Stimulated activated naive CD8-positive, alpha-beta T cell treated with anti-CD3 and anti-CD28 coated beads, Interleukin-15, Interleukin-2, amounts not matched to agents 100 ng/mL and 50 ng/mL, for 24 hours (primary cell): ENCODE results near the gene AHCYL1.

Experiments
- H3K27ac Mint-ChIP-seq: one replicate; pipeline ENCODE4 v1.8.0; 2021; ENCODE audit warnings: mild to moderate bottlenecking, mixed read lengths
- H3K27me3 Mint-ChIP-seq: one replicate; pipeline ENCODE4 v1.8.0; 2021; ENCODE audit warnings: mixed read lengths
- H3K36me3 Mint-ChIP-seq: one replicate; pipeline ENCODE4 v1.8.0; 2021; ENCODE audit warnings: low read depth, mixed read lengths
- H3K4me1 Mint-ChIP-seq: one replicate; pipeline ENCODE4 v1.8.0; 2021; ENCODE audit warnings: low read depth, mixed read lengths
- H3K4me3 Mint-ChIP-seq: one replicate; pipeline ENCODE4 v1.8.0; 2021; ENCODE audit warnings: mild to moderate bottlenecking, mixed read lengths
- H3K9me3 Mint-ChIP-seq: one replicate; pipeline ENCODE4 v1.8.0; 2021; ENCODE audit warnings: mixed read lengths

Gene AHCYL1

GRCh38 chr1:109983380-109984189 lies 980 bp upstream of the AHCYL1 start:
- no peaks in the 10 kb centered on the region for H3K9me3 Mint-ChIP-seq
- H3K27me3 Mint-ChIP-seq = no peaks in the 10 kb centered on the region
- peaks cover 25% of the 10 kb centered on the region for H3K4me1 Mint-ChIP-seq
- H3K27ac Mint-ChIP-seq = peak overlapping the region; percentile 43
- peaks cover 11% of the 10 kb centered on the region for H3K36me3 Mint-ChIP-seq
- no peak overlapping the region for H3K4me3 Mint-ChIP-seq

DNA sequence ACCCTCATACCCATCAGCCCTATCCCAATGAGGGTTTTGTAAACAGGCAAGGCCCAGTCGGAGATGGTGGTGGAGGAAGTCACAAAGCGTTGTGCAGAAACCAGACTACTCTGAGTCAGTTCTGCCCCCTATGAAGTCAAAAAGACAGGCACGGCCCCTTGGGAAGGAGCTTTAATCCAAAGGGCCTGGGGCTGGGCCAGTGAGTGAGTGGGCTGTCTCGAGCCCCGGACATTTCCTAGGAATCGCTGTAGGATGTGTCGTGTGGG lies 442 bp upstream of the AHCYL1 start:
- Mint-ChIP-seq H3K4me1 (peaks cover 28% of the 10 kb centered on the region), H3K4me3 (peak overlapping the region; percentile 97), H3K27ac (peak overlapping the region; percentile 97), H3K9me3 (no peaks in the 10 kb centered on the region), H3K36me3 (peaks cover 16% of the 10 kb centered on the region), H3K27me3 (no peaks in the 10 kb centered on the region)

GRCh38 chr1:109985247-109986053 lies 885 bp downstream of the AHCYL1 start:
- Mint-ChIP-seq H3K36me3 (peaks cover 24% of the 10 kb centered on the region), H3K4me3 (peak overlapping the region; percentile 97), H3K9me3 (no peaks in the 10 kb centered on the region), H3K27me3 (no peaks in the 10 kb centered on the region), H3K4me1 (peaks cover 35% of the 10 kb centered on the region), H3K27ac (peak overlapping the region; percentile 97)

DNA sequence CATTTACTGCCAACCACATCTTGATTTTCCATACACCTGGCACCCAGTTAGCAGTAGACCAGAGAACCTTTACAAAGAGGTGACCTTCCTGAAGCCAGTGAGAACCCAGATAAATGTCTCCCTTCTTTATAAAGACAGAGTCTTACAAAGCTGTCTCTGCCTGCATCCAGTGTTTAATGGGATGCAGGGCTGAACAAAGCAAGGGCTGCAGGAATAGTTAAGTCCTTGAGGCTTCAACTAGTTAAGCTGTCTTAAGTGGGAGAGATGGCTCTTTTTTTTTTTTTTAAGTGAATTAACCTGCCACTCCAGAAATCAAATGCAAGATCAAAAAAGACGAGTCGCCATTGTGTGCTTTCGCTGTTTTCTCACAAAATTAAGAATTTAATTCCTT lies 1.5 kb downstream of the AHCYL1 start:
- Mint-ChIP-seq H3K4me3 (peak overlapping the region; percentile 97), H3K36me3 (peaks cover 26% of the 10 kb centered on the region), H3K27ac (peak overlapping the region; percentile 97), H3K27me3 (no peaks in the 10 kb centered on the region), H3K9me3 (no peaks in the 10 kb centered on the region), H3K4me1 (peaks cover 35% of the 10 kb centered on the region)

- peaks cover 35% of the 10 kb centered on the region for H3K36me3 Mint-ChIP-seq
- H3K9me3 Mint-ChIP-seq = no peaks in the 10 kb centered on the region
- H3K27ac Mint-ChIP-seq = no peak overlapping the region
- H3K27me3 Mint-ChIP-seq = no peaks in the 10 kb centered on the region
- peaks cover 45% of the 10 kb centered on the region for H3K4me1 Mint-ChIP-seq
- H3K4me3 Mint-ChIP-seq = no peak overlapping the region
Measured at GRCh38 chr1:109988349-109988914, 3.9 kb downstream of the AHCYL1 start.

- peaks cover 50% of the 10 kb centered on the region for H3K4me1 Mint-ChIP-seq
- peaks cover 35% of the 10 kb centered on the region for H3K36me3 Mint-ChIP-seq
- no peak overlapping the region for H3K4me3 Mint-ChIP-seq
Measured at GRCh38 chr1:109989506-109990301, 5.1 kb downstream of the AHCYL1 start.

DNA sequence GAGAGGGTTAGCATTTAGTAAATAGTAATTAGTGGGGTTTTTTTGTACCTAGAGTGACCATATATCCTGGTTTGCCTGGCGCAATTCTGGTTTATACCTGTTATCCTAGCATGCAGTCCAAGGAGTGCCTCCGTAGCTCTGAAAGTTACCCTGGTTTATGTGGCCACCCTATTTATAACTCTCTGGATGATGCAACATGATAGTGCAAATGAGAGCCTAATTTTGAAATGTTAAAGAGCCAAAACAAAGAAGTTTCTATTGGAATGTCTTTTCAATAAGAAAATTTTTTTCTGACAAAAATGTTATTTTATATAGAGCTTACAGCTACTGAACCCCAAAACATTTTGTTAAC lies 5.7 kb downstream of the AHCYL1 start:
- no peaks in the 10 kb centered on the region for H3K27me3 Mint-ChIP-seq
- no peak overlapping the region for H3K27ac Mint-ChIP-seq
- peaks cover 50% of the 10 kb centered on the region for H3K4me1 Mint-ChIP-seq
- no peak overlapping the region for H3K4me3 Mint-ChIP-seq
- peaks cover 35% of the 10 kb centered on the region for H3K36me3 Mint-ChIP-seq
- H3K9me3 Mint-ChIP-seq = no peaks in the 10 kb centered on the region

More at GRCh38 chr1:109989506-109990301, 5.1 kb downstream of the AHCYL1 start:
- no peak overlapping the region for H3K27ac Mint-ChIP-seq
- no peaks in the 10 kb centered on the region for H3K27me3 Mint-ChIP-seq
- no peaks in the 10 kb centered on the region for H3K9me3 Mint-ChIP-seq

- peaks cover 41% of the 10 kb centered on the region for H3K4me1 Mint-ChIP-seq
Measured at GRCh38 chr1:109991400-109991925, 6.9 kb downstream of the AHCYL1 start.

GRCh38 chr1:109993885-109994284 lies 9.3 kb downstream of the AHCYL1 start:
- Mint-ChIP-seq H3K4me3 (no peak overlapping the region), H3K36me3 (peaks cover 35% of the 10 kb centered on the region), H3K27ac (no peak overlapping the region), H3K9me3 (no peaks in the 10 kb centered on the region), H3K4me1 (peaks cover 32% of the 10 kb centered on the region), H3K27me3 (no peaks in the 10 kb centered on the region)

More at GRCh38 chr1:109991400-109991925, 6.9 kb downstream of the AHCYL1 start:
- Mint-ChIP-seq H3K27me3 (no peaks in the 10 kb centered on the region), H3K4me3 (no peak overlapping the region), H3K9me3 (no peaks in the 10 kb centered on the region), H3K27ac (no peak overlapping the region), H3K36me3 (peaks cover 39% of the 10 kb centered on the region)

- Mint-ChIP-seq H3K36me3 (peaks cover 30% of the 10 kb centered on the region), H3K27ac (no peak overlapping the region), H3K9me3 (no peaks in the 10 kb centered on the region), H3K4me3 (no peak overlapping the region), H3K27me3 (no peaks in the 10 kb centered on the region), H3K4me1 (peaks cover 30% of the 10 kb centered on the region)
Measured at GRCh38 chr1:109994654-109995053, 10.1 kb downstream of the AHCYL1 start.

DNA sequence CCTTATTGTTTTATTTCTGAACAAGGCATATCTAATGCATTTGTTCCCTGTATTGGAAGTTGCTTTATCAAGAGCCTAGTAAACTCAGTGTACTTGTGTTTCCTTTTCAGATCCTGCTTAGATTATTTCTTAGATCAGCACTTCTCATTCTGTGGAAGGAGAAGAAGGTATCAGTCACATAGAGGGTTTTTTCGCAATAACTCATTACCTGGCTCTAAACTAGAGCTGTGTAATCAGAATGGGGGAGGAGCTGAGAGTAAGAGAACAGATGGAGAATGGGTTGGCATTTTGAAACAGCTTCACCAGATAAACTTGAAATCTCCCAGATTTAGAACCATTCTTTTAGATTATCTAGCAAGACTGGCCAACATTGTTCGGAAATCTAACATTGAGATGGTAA lies 11.0 kb downstream of the AHCYL1 start:
- Mint-ChIP-seq H3K4me3 (no peak overlapping the region), H3K27me3 (no peaks in the 10 kb centered on the region), H3K4me1 (peaks cover 23% of the 10 kb centered on the region), H3K27ac (no peak overlapping the region), H3K36me3 (peaks cover 25% of the 10 kb centered on the region), H3K9me3 (no peaks in the 10 kb centered on the region)

DNA sequence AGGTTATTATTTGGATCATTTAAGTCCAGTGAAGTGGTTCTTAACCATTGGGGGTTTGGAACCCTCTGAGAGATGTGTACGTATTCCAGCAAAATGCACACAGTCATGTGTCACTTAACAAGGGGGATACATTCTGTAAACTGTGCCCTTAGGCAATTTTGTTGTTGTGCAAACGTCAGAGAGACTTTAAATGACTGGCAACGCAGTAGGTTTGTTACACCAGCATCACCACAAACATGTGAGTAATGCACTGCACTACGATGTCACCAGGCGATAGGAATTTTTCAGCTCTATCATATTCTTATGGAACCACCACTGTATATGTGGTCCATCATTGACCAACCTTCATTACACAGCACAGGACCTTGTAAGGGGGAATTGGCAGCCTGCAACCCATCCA lies 11.9 kb downstream of the AHCYL1 start:
- peaks cover 19% of the 10 kb centered on the region for H3K36me3 Mint-ChIP-seq
- H3K27me3 Mint-ChIP-seq = no peaks in the 10 kb centered on the region

GRCh38 chr1:109997204-109997866 lies 12.8 kb downstream of the AHCYL1 start:
- Mint-ChIP-seq H3K4me1 (peaks cover 19% of the 10 kb centered on the region), H3K9me3 (no peaks in the 10 kb centered on the region), H3K27ac (no peak overlapping the region), H3K36me3 (peaks cover 14% of the 10 kb centered on the region), H3K4me3 (no peak overlapping the region), H3K27me3 (no peaks in the 10 kb centered on the region)

More for the DNA sequence above, 11.9 kb downstream of the AHCYL1 start:
- H3K4me1 Mint-ChIP-seq = peaks cover 22% of the 10 kb centered on the region
- no peak overlapping the region for H3K27ac Mint-ChIP-seq
- no peaks in the 10 kb centered on the region for H3K9me3 Mint-ChIP-seq
- no peak overlapping the region for H3K4me3 Mint-ChIP-seq

DNA sequence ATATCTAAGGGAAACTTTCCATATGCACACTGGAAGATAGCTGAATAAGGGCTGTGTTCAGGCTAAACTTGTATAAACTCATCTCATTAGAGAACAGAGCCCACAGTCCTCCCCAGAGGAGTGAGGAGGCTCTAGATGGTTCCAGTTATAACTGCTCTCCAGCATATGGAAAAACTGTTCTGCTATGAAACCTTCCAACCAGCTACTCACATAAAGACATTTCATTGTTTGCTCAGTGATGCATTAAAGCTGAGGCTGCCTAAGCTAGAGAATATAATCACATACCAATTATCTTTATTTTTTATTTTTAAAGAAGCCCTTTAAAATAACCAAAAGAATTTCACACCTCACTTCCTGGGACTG lies 13.3 kb downstream of the AHCYL1 start:
- Mint-ChIP-seq H3K4me1 (peaks cover 24% of the 10 kb centered on the region), H3K27me3 (no peaks in the 10 kb centered on the region), H3K27ac (no peak overlapping the region), H3K4me3 (no peak overlapping the region), H3K9me3 (no peaks in the 10 kb centered on the region), H3K36me3 (peaks cover 14% of the 10 kb centered on the region)
